Erythroblast (primary cell): ENCODE data around the gene HLCS.

Source experiments
- DNase-seq, 2 experiments: peaks; one replicate each; lab custom pipeline; 2025; lab: John Stamatoyannopoulos, UW
- GATA1 ChIP-seq: IDR thresholded peaks from 2 replicates; pipeline ENCODE4 v1.6.1; 2011; ENCODE audit warnings: low read depth, mild to moderate bottlenecking, control low read depth, low read length, moderate library complexity
- POLR2A ChIP-seq: IDR thresholded peaks from 2 replicates; pipeline ENCODE4 v1.6.1; 2011; ENCODE audit warnings: mild to moderate bottlenecking, low read length

The HLCS gene

GRCh38 chr21:36974851-36975192 is 8.4 kb upstream of the HLCS start:
- no peak for DNase-seq
- TF ChIP-seq GATA1 = no peak
- TF ChIP-seq POLR2A = no peak

DNA sequence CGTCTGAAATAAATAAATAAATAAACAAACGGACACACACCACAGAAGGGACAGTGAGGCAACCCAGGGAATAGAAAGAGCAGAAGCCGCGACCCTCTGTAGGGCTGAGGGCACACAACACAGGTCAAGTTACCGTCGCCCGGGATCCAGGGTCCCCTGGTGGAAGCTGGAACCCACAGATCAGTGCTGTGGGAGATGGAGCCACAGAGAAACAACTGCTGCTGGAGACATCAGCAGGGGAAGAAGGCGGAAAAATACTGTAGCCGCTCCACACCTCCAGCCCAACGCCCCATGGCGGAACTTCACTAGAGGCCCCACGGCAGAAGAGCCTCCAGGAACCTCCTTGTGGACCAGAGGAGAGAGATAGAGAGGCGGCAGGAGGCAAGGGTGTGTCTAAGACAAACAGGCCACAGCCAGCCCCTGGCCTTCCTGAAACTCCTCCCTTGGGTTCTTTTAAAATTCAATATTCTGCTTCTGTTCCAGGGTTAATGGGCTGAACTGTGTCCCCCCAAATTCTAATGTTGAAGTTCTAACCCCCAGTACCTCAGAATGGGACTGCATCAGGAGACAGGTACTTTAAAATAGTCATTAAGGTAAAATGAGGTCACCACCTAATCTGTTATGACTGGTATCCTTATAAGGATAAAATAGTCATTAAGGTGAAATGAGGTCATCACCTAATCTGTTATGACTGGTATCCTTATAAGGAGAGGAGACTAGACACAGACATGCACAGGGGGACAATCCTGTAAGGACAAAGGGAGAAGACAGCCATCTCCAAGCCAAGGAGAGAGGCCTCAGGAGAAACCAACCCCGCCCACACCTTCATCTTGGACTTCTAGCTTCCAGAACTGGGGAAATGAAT is 7.7 kb upstream of the HLCS start:
- peak; percentile 51 to 55 for DNase-seq
- no peak for TF ChIP-seq POLR2A
- TF ChIP-seq GATA1 = no peak

GRCh38 chr21:36968976-36969375 is 2.5 kb upstream of the HLCS start:
- no peak for DNase-seq
- TF ChIP-seq POLR2A (no peak), GATA1 (no peak)

DNA sequence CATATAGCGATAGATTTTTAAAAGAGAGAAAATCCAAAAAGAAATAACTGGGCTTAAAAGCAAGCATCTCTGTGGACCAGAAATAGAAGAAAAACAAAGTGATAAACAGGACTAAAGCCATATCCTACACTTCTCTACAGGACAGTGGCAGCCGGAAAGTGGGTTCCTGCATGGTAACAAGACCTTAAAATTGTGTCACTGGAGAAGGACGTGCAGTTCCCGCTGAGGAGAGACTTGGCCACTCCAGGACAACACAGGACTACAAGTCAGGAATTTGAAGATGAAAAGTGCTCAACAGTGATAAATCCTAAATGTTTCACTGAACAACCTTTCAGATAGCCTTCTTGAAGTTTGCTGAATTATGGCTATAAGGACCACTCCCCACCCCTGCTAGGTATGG is 1.9 kb upstream of the HLCS start:
- DNase-seq = no peak
- no peak for TF ChIP-seq GATA1
- TF ChIP-seq POLR2A = no peak

GRCh38 chr21:36966821-36967768 is 626 bp upstream of the HLCS start:
- TF ChIP-seq GATA1 (no peak), POLR2A (no peak)
- peak; percentile 31 to 43 for DNase-seq

DNA sequence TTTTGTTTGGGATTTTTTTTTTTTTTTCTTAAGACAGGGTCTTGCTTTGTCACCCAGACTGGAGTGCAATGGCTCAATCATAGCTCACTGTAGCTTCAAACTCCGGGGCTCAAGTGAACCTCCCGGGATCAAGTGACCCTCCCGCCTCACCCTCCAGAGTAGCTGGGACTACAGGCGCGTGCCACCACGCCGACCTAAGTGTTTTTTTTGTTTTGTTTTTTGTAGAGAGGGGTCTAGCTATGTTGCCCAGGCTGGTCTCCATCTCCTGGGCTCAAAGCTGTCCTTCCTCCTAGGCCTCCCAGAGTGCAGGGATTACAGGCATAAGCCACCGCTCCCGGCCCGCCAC is 776 bp downstream of the HLCS start:
- peak in 1 of 2 experiments; percentile 55 for DNase-seq
- no peak for TF ChIP-seq POLR2A
- TF ChIP-seq GATA1 = no peak

DNA sequence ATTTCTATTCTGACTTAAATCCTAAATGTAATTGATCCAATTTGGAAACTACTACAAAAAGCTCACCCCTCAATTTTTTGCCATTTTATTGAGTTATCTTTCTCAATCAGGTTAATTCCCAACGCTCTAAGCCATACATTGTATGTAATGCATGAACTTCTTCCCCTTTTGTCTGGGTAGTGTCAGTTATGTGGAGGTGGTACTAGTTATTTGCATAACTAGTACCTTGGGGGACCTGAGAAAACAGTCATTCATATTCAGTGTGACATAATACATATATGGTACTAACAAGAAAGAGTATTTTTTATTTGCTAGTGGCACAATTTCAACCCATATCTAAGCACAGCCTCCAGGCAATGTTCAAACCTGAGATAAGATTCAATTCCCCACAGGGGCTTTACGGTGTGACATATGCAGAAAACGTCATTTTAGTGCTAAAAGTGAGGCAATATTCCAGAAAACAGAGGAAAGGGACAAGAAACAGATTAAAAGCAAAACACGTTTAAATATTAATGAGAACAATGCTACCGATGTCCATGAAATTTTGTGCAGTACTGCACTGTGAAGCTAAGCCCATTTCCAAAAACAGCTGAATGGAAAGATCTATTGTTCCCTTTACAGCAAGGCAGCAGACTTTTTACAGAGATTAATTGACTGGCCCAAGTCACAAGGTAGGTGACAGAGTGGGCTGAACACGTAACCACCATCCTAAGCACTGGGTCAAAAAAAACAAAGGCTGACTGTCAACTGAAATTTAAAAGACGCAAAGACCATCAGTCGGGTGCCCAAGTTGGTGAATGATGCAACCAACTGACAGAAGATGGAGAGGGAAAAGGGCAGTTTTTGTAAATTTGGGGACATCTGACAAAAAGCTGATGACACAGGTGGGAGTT is 1.4 kb downstream of the HLCS start:
- TF ChIP-seq POLR2A (peak; percentile 20), GATA1 (no peak)
- DNase-seq = peak; percentile 64 to 68

DNA sequence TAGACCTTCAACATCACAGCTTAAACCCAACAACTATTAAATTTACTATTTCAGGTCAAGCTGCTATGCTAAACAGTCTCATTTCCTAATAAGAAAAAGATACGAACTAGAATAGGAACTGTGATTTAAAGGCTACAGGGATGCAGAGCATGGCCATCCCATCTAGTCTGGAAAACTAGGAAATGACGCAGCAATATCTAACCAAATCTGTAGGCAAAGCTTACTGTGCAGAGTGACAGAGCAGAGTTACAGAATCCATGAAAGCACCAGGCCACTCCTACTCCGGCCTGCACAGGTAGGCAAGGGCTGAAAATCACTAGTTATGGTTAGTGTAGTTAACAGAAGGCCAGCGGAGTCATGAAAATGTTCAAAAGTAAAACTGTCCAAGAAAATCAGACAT is 2.1 kb downstream of the HLCS start:
- DNase-seq = no peak
- TF ChIP-seq POLR2A (no peak), GATA1 (no peak)

GRCh38 chr21:36962098-36962780 is 4.2 kb downstream of the HLCS start:
- TF ChIP-seq GATA1 (no peak), POLR2A (no peak)
- DNase-seq = no peak

GRCh38 chr21:36960676-36961284 is 5.7 kb downstream of the HLCS start:
- TF ChIP-seq POLR2A (no peak), GATA1 (no peak)
- no peak for DNase-seq

DNA sequence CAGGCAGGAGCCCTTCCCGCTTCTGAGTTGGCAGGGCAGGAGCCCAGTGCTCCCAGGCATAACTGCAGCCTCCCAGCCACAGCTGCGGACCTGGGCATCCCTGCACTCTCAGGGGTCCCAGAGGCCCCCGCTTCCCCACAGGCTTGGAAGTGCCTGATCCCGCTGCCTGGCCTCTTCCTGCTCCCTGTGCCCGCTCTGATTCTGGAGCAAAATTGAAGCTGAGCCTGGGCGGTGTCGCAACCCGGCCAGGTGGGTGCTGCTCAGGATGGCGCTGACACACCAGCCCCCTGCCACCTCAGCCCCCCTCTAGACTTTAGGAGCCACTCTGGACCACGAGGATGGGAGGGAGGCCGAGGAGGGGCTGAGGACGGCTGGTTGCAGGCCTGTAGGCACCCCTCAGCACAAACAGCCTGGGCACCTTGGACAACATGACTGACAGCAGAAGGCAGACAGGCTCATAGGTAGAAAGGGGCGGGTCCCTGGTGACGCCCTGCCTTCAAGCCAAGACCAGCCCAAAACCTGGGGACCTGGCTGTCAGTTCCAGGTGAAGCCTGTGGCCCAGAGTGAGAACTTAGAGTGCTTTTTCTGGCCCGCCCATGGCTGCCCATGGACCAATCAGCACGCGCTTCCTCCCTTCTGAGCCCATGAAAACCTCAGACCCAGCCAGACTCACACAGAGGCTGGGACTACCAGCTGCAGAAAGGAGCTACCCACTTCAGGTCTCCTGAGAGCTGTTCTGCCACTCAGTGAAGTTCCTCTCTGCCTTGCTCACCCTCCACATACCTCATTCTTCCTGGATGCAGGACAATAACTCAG is 7.2 kb downstream of the HLCS start:
- TF ChIP-seq POLR2A = no peak
- no peak for TF ChIP-seq GATA1
- DNase-seq = peak in 1 of 2 experiments; percentile 7
